ENCODE results near the gene ALOX15.
"Not testable (repeated sequence)": the region's sequence is repeated elsewhere in the genome, so short reads cannot be mapped to it uniquely, and the experiment has no call there.

DNA sequence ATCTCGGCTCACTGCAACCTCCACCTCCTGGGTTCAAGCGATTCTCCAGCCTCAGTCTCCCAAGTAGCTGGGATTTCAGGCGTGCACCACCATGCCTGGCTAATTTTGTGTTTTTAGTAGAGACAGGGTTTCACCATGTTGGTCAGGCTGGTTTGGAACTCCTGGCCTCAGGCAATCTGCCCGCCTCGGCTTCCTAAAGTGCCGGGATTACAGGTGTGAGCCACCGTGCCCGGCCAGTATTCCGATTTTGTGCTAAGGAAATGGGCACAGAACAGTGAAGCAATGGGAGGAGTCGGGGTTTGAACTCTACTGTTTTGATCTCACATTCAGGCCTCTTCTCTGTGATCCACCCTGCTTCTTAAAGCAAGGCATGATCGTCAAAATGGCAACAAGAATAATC is 36.7 kb downstream of the ALOX15 start:
- TF ChIP-seq, protein P1, sequence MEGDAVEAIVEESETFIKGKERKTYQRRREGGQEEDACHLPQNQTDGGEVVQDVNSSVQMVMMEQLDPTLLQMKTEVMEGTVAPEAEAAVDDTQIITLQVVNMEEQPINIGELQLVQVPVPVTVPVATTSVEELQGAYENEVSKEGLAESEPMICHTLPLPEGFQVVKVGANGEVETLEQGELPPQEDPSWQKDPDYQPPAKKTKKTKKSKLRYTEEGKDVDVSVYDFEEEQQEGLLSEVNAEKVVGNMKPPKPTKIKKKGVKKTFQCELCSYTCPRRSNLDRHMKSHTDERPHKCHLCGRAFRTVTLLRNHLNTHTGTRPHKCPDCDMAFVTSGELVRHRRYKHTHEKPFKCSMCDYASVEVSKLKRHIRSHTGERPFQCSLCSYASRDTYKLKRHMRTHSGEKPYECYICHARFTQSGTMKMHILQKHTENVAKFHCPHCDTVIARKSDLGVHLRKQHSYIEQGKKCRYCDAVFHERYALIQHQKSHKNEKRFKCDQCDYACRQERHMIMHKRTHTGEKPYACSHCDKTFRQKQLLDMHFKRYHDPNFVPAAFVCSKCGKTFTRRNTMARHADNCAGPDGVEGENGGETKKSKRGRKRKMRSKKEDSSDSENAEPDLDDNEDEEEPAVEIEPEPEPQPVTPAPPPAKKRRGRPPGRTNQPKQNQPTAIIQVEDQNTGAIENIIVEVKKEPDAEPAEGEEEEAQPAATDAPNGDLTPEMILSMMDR (IDR thresholded peaks at IDR 0.05; ENCODE audit: low read depth, low read length, poor library complexity, severe bottlenecking) = not testable (repeated sequence)
- not testable (repeated sequence) for TF ChIP-seq EZH2phosphoT487 (IDR thresholded peaks at IDR 0.05; ENCODE audit: borderline replicate concordance, low read length)
